K562 (cell line): ENCODE results near the gene MVD. TPM values are rescaled to one million over a fixed set of nuclear protein-coding genes. Genes with fewer than 3 reads are reported as not detected.
A peak's percentile ranks its signal among the peaks of the same experiment; 100 is the strongest.

Experiments used
- ATAC-seq: fragments of 200-7000 bp; cut with Tn5 transposase; 3 replicates; pipeline ENCODE4 v1.9.1; 2020; ENCODE audit warnings: moderate library complexity
- BruUV-seq: library from RNA; stranded (reverse); fragments of 400-500 nt; replicated peaks from 2 replicates; lab custom pipeline; 2021; lab: Mats Ljungman, UMichigan
- CTCF ChIA-PET: fragments of 300-600 bp; formaldehyde crosslinking; extraction: SDS; loops from one replicate; lab custom pipeline; 2021; ENCODE audit warnings: low intra/inter-chr PET ratio; lab: Yijun Ruan, JAX
- POLR2A ChIA-PET: fragments of 300-600, 350-650 bp; sonication (Branson Sonifier 250); formaldehyde crosslinking; extraction: SDS; loops from one replicate; lab custom pipeline; 2021; ENCODE audit warnings: antibody characterized with exemption, inconsistent platforms; lab: Yijun Ruan, JAX
- DNase-seq, 4 experiments: peaks; one replicate each; pipeline versions ENCODE4 v3.0.0 to v3.0.0-alpha.2; 2011 to 2018; ENCODE audit warnings: low spot score in 3 of 4, mixed read lengths in 3 of 4; ENCODE audit errors: extremely low read depth in 1 of 4
- FAIRE-seq: peaks from 2 replicates; lab custom pipeline; 2011; peaks lifted over from hg19 to GRCh38; lab: Jason Lieb, UNC
- H2AFZ ChIP-seq: 2 replicates; pipeline ENCODE4 v1.6.0; 2011; ENCODE audit warnings: low read depth, low read length, control low read depth, inconsistent platforms
- H3K27ac ChIP-seq: fragments of 200-600 bp; 3 replicates; pipeline ENCODE4 v1.8.0; 2011; ENCODE audit warnings: low read depth, mild to moderate bottlenecking, control low read depth, inconsistent platforms, low read length, moderate library complexity, mixed read lengths; ENCODE audit errors: extremely low read depth
- H3K27me3 ChIP-seq, 2 experiments: fragments of 300-600 bp in 1 of 2; 2 replicates in 1 of 2; 3 replicates in 1 of 2; pipeline versions ENCODE4 v1.6.0 to v1.8.0; 2011; ENCODE audit warnings: inconsistent platforms in 2 of 2, low read length in 2 of 2, mild to moderate bottlenecking in 1 of 2, mixed read lengths in 1 of 2, moderate library complexity in 1 of 2; ENCODE audit not compliant: control insufficient read depth in 2 of 2, insufficient read depth in 2 of 2
- H3K36me3 ChIP-seq: fragments of 300-600 bp; 3 replicates; pipeline ENCODE4 v1.8.0; 2011; ENCODE audit warnings: mild to moderate bottlenecking, low read length, inconsistent platforms; ENCODE audit not compliant: control insufficient read depth, insufficient read depth
- H3K4me1 ChIP-seq, 2 experiments: fragments of 200-600 bp in 1 of 2; replicated peaks in 1 of 2; 2 replicates in 1 of 2; 3 replicates in 1 of 2; pipeline versions ENCODE4 v1.5.1 to v1.8.0; 2011; ENCODE audit warnings: inconsistent platforms in 2 of 2, low read length in 2 of 2, mild to moderate bottlenecking in 1 of 2, mixed read lengths in 1 of 2, moderate library complexity in 1 of 2; ENCODE audit not compliant: control insufficient read depth in 2 of 2, insufficient read depth in 2 of 2
- H3K4me2 ChIP-seq: 2 replicates; pipeline ENCODE4 v1.6.1; 2011; ENCODE audit warnings: low read length, control low read depth, inconsistent platforms, mixed read lengths; ENCODE audit not compliant: insufficient read depth
- H3K4me3 ChIP-seq: fragments of 200-600 bp; sonication (generic), shearing (Covaris generic); 2 replicates; pipeline ENCODE4 v1.5.1; 2016; ENCODE audit warnings: control low read depth, inconsistent platforms
- H3K79me2 ChIP-seq: fragments of 200-600 bp; 3 replicates; pipeline ENCODE4 v1.8.0; 2011; ENCODE audit warnings: low read length, inconsistent platforms; ENCODE audit not compliant: control insufficient read depth, insufficient read depth
- H3K9ac ChIP-seq, 2 experiments: 2 replicates each; pipeline versions ENCODE4 v1.6.0 to v1.6.1; 2011; ENCODE audit warnings: low read depth in 2 of 2, low read length in 2 of 2, control low read depth in 1 of 2, inconsistent platforms in 1 of 2, mild to moderate bottlenecking in 1 of 2, mixed read lengths in 1 of 2; ENCODE audit not compliant: insufficient read depth in 1 of 2
- H3K9me1 ChIP-seq: one replicate; pipeline ENCODE4 v1.6.0; 2011; ENCODE audit warnings: inconsistent platforms, mild to moderate bottlenecking, low read length, moderate library complexity; ENCODE audit not compliant: control insufficient read depth, insufficient read depth
- H3K9me3 ChIP-seq: replicated peaks from 2 replicates; pipeline ENCODE4 v1.5.1; 2011; ENCODE audit warnings: low read depth, low read length, inconsistent platforms; ENCODE audit not compliant: control insufficient read depth, insufficient read depth
- H4K20me1 ChIP-seq: replicated peaks from 2 replicates; pipeline ENCODE4 v1.6.1; 2011; ENCODE audit warnings: low read length, inconsistent platforms, mixed read lengths; ENCODE audit not compliant: control insufficient read depth, insufficient read depth
- EZH2 ChIP-seq: IDR thresholded peaks from 2 replicates; pipeline ENCODE4 v1.6.1; 2012; ENCODE audit warnings: low read depth, mild to moderate bottlenecking, inconsistent platforms, low read length, borderline replicate concordance
- MYNN ChIP-seq, 2 experiments: sonication (generic); formaldehyde crosslinking in 1 of 2; IDR thresholded peaks; 2 replicates each; pipeline versions ENCODE4 v1.5.0 to v1.6.1; 2016 to 2020; ENCODE audit warnings: antibody characterized with exemption in 1 of 2, missing genetic modification reagents in 1 of 2
- POLR2B ChIP-seq: fragments of 450-650 bp; IDR thresholded peaks from 2 replicates; pipeline ENCODE4 v1.6.1; 2018; ENCODE audit warnings: low read depth; ENCODE audit not compliant: partially characterized antibody
- TAF9B ChIP-seq: fragments of 450-650 bp; IDR thresholded peaks from 2 replicates; pipeline ENCODE4 v1.6.1; 2018; ENCODE audit warnings: mild to moderate bottlenecking; ENCODE audit not compliant: partially characterized antibody
- WGBS: fragments of 100-300 bp; shearing (Covaris generic); methylation state at CpG from one replicate; pipeline ENCODE4 v1.1.6; 2016; ENCODE audit warnings: low coverage, mixed read lengths; ENCODE audit not compliant: insufficient coverage; ENCODE audit errors: missing lambda C conversion rate; 5-methylcytosine and 5-hydroxymethylcytosine counted together
- in situ Hi-C: fragments of 300-500 bp; cut with MboI; formaldehyde crosslinking; loops from 4 replicates; pipeline ENCODE4 v1.15.0; 2018; ENCODE audit warnings: inconsistent platforms, mixed read lengths
- intact Hi-C: fragments of 100-400 bp; cut with micrococcal nuclease; formaldehyde crosslinking; loops from 2 replicates; pipeline ENCODE4 v1.14.2; 2022
- polyA plus RNA-seq, 8 experiments: library from polyadenylated mRNA; depleted of rRNA in 4 of 8; stranded (reverse) in 5 of 8; unstranded in 3 of 8; fragments of >200 nt; fragmentation: Nextera tagmentation in 2 of 8; fragmentation: Illumina TruSeq in 1 of 8; extraction: Ambion mirVana in 2 of 8; extraction: Trizol in 1 of 8; gene quantifications; 2 replicates each; pipeline versions ENCODE4 v1.2.1 to v1.2.3, GENCODE V29; 2011 to 2014; ENCODE audit warnings: inconsistent platforms in 1 of 8, missing spikeins in 1 of 8
- total RNA-seq, 7 experiments: library from RNA; depleted of rRNA in 6 of 7; stranded (reverse); fragments of >200 nt in 6 of 7; fragmentation: Illumina TruSeq in 2 of 7; extraction: Trizol in 2 of 7; gene quantifications; 2 replicates each; pipeline versions ENCODE4 v1.2.1 to v1.2.3, GENCODE V29; 2011 to 2021; ENCODE audit warnings: low replicate concordance in 1 of 7
- TF ChIP-seq, protein P1 (sequence below): fragments of 450-650 bp; IDR thresholded peaks from 2 replicates; pipeline ENCODE4 v1.6.1; 2016; ENCODE audit warnings: mild to moderate bottlenecking, moderate library complexity

The MVD gene
- total and polyA plus RNA-seq, 9 of the 15 experiments (the other 6 are each of a cell fraction or from before 2014, with no cell fraction given) = 12.2 to 141 (median 45.3) TPM

DNA sequence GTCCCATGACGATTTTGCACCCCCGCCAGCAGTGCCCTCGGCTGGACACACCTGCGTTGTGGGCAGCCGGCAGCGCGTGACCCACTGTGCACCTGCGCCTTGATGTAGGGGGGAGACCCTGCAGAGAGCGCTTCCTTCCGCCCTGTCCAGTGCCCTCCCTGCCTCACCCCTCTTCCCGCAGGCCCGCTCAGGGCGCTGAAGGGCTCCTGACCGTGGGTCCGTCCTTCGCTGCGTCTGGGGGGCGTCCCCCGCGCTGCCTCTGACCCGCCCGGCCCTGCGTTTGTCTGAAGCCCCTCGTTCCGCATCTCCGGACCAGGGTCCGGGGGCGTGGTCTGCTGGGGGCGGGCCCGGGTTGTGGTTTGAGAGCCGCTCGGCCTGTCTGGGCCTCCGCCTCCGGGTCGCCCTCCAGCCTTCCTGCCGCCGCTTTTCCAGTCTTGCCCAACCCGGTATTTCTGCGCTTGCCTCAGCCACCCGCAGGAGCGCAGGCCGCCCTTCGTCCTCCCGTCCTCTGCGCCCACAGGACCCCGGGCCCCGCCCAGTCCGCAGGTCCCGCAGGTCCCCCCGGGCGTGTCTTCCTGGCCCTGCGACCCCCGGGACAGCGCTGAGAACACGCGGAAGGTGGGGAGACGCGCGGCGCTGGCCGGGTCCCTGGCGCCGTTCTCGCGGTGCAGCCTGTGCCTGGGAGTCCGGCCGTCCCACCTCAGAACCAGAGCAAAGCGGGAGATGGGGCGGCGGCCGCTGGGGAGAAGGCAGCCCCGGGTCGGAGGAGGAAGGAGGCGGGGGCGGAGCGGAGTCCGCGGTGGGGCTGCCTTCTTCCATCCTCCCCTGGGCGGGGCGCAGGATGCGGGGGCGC, 28.5 kb downstream of the MVD start:
- Histone ChIP-seq H3K27ac (peak overlapping the region; percentile 43; the same call in 1 of the 3 replicates), H3K27me3 (peaks cover 2 to 11% of the 10 kb centered on the region in 2 experiments; a peak in 3 of 5 replicates), H3K36me3 (peaks cover 39% of the 10 kb centered on the region; the same call in 2 of the 3 replicates), H3K9me3 (no peaks in the 10 kb centered on the region), H3K4me1 (peaks cover 18 to 71% of the 10 kb centered on the region in 2 experiments), H4K20me1 (peaks cover 10% of the 10 kb centered on the region; the same call in 1 of the 2 replicates), H3K4me3 (peak overlapping the region; percentile 44), H3K4me2 (peak overlapping the region; percentile 77), H3K9me1 (no peaks in the 10 kb centered on the region), H3K9ac (peak overlapping the region; percentile 55 to 86; a peak in 3 of 4 replicates), H3K79me2 (no peaks in the 10 kb centered on the region), H2AFZ (peak overlapping the region; percentile 86)
- 18% methylated on average over 58 of the region's 82 CpGs for WGBS
- DNase-seq (peak; percentile 85 to 98 (median 94)), FAIRE-seq (no peak), ATAC-seq (peak; percentile 80)
- in situ Hi-C loops (no loop called here), intact Hi-C loops (no loop called here)
- BruUV-seq = no TSS peak
- ChIA-PET POLR2A (interaction anchor here (0.7 kb wide), 1 partner anchor 175 kb away, joined by 3 read pairs; no protein-coding TSS in a partner anchor), CTCF (no interaction called here)
- TF ChIP-seq, protein P1, sequence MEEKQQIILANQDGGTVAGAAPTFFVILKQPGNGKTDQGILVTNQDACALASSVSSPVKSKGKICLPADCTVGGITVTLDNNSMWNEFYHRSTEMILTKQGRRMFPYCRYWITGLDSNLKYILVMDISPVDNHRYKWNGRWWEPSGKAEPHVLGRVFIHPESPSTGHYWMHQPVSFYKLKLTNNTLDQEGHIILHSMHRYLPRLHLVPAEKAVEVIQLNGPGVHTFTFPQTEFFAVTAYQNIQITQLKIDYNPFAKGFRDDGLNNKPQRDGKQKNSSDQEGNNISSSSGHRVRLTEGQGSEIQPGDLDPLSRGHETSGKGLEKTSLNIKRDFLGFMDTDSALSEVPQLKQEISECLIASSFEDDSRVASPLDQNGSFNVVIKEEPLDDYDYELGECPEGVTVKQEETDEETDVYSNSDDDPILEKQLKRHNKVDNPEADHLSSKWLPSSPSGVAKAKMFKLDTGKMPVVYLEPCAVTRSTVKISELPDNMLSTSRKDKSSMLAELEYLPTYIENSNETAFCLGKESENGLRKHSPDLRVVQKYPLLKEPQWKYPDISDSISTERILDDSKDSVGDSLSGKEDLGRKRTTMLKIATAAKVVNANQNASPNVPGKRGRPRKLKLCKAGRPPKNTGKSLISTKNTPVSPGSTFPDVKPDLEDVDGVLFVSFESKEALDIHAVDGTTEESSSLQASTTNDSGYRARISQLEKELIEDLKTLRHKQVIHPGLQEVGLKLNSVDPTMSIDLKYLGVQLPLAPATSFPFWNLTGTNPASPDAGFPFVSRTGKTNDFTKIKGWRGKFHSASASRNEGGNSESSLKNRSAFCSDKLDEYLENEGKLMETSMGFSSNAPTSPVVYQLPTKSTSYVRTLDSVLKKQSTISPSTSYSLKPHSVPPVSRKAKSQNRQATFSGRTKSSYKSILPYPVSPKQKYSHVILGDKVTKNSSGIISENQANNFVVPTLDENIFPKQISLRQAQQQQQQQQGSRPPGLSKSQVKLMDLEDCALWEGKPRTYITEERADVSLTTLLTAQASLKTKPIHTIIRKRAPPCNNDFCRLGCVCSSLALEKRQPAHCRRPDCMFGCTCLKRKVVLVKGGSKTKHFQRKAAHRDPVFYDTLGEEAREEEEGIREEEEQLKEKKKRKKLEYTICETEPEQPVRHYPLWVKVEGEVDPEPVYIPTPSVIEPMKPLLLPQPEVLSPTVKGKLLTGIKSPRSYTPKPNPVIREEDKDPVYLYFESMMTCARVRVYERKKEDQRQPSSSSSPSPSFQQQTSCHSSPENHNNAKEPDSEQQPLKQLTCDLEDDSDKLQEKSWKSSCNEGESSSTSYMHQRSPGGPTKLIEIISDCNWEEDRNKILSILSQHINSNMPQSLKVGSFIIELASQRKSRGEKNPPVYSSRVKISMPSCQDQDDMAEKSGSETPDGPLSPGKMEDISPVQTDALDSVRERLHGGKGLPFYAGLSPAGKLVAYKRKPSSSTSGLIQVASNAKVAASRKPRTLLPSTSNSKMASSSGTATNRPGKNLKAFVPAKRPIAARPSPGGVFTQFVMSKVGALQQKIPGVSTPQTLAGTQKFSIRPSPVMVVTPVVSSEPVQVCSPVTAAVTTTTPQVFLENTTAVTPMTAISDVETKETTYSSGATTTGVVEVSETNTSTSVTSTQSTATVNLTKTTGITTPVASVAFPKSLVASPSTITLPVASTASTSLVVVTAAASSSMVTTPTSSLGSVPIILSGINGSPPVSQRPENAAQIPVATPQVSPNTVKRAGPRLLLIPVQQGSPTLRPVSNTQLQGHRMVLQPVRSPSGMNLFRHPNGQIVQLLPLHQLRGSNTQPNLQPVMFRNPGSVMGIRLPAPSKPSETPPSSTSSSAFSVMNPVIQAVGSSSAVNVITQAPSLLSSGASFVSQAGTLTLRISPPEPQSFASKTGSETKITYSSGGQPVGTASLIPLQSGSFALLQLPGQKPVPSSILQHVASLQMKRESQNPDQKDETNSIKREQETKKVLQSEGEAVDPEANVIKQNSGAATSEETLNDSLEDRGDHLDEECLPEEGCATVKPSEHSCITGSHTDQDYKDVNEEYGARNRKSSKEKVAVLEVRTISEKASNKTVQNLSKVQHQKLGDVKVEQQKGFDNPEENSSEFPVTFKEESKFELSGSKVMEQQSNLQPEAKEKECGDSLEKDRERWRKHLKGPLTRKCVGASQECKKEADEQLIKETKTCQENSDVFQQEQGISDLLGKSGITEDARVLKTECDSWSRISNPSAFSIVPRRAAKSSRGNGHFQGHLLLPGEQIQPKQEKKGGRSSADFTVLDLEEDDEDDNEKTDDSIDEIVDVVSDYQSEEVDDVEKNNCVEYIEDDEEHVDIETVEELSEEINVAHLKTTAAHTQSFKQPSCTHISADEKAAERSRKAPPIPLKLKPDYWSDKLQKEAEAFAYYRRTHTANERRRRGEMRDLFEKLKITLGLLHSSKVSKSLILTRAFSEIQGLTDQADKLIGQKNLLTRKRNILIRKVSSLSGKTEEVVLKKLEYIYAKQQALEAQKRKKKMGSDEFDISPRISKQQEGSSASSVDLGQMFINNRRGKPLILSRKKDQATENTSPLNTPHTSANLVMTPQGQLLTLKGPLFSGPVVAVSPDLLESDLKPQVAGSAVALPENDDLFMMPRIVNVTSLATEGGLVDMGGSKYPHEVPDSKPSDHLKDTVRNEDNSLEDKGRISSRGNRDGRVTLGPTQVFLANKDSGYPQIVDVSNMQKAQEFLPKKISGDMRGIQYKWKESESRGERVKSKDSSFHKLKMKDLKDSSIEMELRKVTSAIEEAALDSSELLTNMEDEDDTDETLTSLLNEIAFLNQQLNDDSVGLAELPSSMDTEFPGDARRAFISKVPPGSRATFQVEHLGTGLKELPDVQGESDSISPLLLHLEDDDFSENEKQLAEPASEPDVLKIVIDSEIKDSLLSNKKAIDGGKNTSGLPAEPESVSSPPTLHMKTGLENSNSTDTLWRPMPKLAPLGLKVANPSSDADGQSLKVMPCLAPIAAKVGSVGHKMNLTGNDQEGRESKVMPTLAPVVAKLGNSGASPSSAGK = no peak
- TF ChIP-seq TAF9B (no peak), POLR2B (no peak), MYNN (IDR thresholded peaks at IDR 0.05) (no peak), MYNN (CRISPR knock-in tag; IDR thresholded peaks at IDR 0.05) (no peak; the same call in 1 of the 2 replicates), EZH2 (no peak)
